ENCODE results near the gene ANTKMT. TPM values are rescaled to one million over a fixed set of nuclear protein-coding genes. Genes with fewer than 3 reads are reported as not detected.

Gene ANTKMT
- total and polyA plus RNA-seq, 2 of the 8 experiments (the other 6 are each of a cell fraction or from before 2014, with no cell fraction given), result 26.5 to 26.6 TPM

DNA sequence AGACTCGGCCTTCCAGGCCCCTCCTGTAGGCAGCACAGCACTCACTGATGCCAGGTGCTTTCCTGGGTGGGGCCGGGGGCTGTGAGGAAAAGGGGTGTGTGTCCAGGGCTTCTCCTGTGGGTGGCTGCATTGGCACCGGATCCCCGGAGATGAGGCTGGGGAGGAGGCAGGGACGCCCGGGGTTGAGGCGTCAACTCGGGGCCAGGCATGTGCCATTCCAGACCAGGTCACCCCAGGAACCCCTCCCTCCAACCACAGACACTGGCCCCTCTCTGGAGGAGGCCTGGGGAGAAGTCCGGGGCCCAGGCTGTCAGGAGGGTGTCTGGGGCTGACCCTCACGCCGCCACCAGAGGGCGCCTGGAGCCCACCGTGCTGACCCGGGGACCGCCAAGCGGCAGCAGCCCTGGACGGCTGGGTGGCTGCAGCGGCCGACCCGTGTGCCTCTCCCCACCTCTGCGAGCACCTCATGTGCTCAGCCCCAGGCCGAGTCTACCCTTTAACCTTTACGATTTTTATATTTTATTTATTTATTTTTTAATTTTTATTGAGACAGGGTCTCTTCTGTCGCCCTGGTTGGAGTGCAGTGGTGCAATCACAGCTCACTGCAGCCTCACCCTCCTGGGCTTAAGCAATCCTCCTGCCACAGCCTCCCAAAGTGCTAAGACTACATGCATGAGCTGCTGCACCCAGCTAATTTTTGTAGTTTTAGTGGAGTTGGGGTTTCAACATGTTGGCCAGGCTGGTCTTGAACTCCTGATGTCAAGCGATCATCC lies 9.2 kb upstream of the ANTKMT start:
- Histone ChIP-seq H3K4me2 (ENCODE audit: insufficient read depth in 1 of 2, low read depth in 2 of 2, low read length in 2 of 2) (no peak overlapping the region), H3K18ac (ENCODE audit: extremely low read depth, low read length) (no peak overlapping the region), H2AFZ (ENCODE audit: low read length) (no peak overlapping the region), H2BK15ac (ENCODE audit: low read length) (no peak overlapping the region), H3K9me3 (ENCODE audit: insufficient read depth in 2 of 2, low read depth in 1 of 2, low read length in 1 of 2) (no peaks in the 10 kb centered on the region), H3K36me3 (ENCODE audit: control insufficient read depth in 2 of 4, insufficient read depth in 4 of 4, low read length in 3 of 4) (no peaks in the 10 kb centered on the region), H3K79me1 (ENCODE audit: low read depth, low read length) (no peaks in the 10 kb centered on the region), H3K4ac (replicated peaks; ENCODE audit: insufficient read length, low read depth, low read length) (no peak overlapping the region), H3K23ac (ENCODE audit: insufficient read length) (no peak overlapping the region), H3K23me2 (ENCODE audit: low read depth, low read length) (peaks cover 11% of the 10 kb centered on the region; the same call in 1 of the 2 replicates), H3K9ac (replicated peaks in 1 of 4; ENCODE audit: extremely low read depth in 1 of 4, low read depth in 3 of 4, low read length in 3 of 4) (no peak overlapping the region), H2AK5ac (ENCODE audit: low read depth, low read length) (no peak overlapping the region), H3K4me1 (replicated peaks in 1 of 4; ENCODE audit: control insufficient read depth in 3 of 4, insufficient read depth in 4 of 4, low read length in 3 of 4) (peaks cover 0 to 17% (median 12%) of the 10 kb centered on the region in 4 experiments; a peak in 5 of 7 replicates), H4K91ac (replicated peaks; ENCODE audit: insufficient read length, low read length) (no peak overlapping the region), H3K27ac (ENCODE audit: low read depth, low read length) (no peak overlapping the region), H4K5ac (ENCODE audit: insufficient read length, low read depth, low read length) (no peak overlapping the region), H2BK5ac (ENCODE audit: low read depth, low read length) (no peak overlapping the region), H3K79me2 (ENCODE audit: control insufficient read depth in 1 of 2, insufficient read depth in 2 of 2, low read length in 2 of 2) (no peaks in the 10 kb centered on the region), H4K20me1 (replicated peaks in 1 of 2; ENCODE audit: control insufficient read depth in 1 of 2, insufficient read depth in 2 of 2, low read length in 2 of 2) (peaks cover 5 to 9% of the 10 kb centered on the region in 2 experiments), H2BK120ac (replicated peaks; ENCODE audit: low read depth, low read length) (no peak overlapping the region), H3K27me3 (replicated peaks in 1 of 4; ENCODE audit: control insufficient read depth in 3 of 4, extremely low read depth in 1 of 4, insufficient read depth in 3 of 4, low read length in 3 of 4) (peaks cover 14 to 70% (median 47%) of the 10 kb centered on the region in 4 experiments), H2BK20ac (ENCODE audit: low read length) (no peak overlapping the region), H4K8ac (ENCODE audit: extremely low read depth, insufficient read depth, low read length) (no peak overlapping the region), H3K56ac (replicated peaks; ENCODE audit: insufficient read length, low read depth, low read length) (no peak overlapping the region), H3K14ac (ENCODE audit: insufficient read length) (no peak overlapping the region), H3K4me3 (ENCODE audit: extremely low read depth in 1 of 4, insufficient read depth in 2 of 4, low read depth in 3 of 4, low read length in 4 of 4) (no peak overlapping the region), H2BK12ac (ENCODE audit: low read depth, low read length) (no peak overlapping the region)
- DNase-seq (ENCODE audit: low read depth in 1 of 2, low spot score in 2 of 2) (peak in 1 of 2 experiments; percentile 95), FAIRE-seq (no peak)
- WGBS, 2 experiments (ENCODE audit: extremely low coverage in 1 of 2, insufficient coverage in 1 of 2, insufficient read length in 1 of 2, insufficient replicate concordance in 2 of 2, low coverage in 1 of 2, low lambda C conversion rate in 2 of 2, missing lambda C conversion rate in 1 of 2), result 19% methylated on average over 25 of the region's 25 CpGs; no CpG with 5 or more reads in 1 of the 2 experiments
- POLR2A ChIA-PET (ENCODE audit: partially characterized antibody), result interaction anchor here (1.5 to 20.9 kb wide), 4 partner anchors 10 to 74 kb away, joined by 5 to 353 read pairs (median 6); partner anchors contain the start of genes ANTKMT, CCDC78 and HAGHL
- CTCF ChIA-PET (ENCODE audit: partially characterized antibody), result interaction anchor here (0.9 to 33.4 kb wide), 25 partner anchors 9 to 392 kb away, joined by 3 to 977 read pairs (median 5); partner anchors contain the start of genes ANTKMT, CCDC78, CHTF18 and CIAO3
- TF ChIP-seq RNF2 (IDR thresholded peaks at IDR 0.05; ENCODE audit: borderline replicate concordance, low read depth, low read length, missing control alignments, poor library complexity, severe bottlenecking) (no peak), YY1 (IDR thresholded peaks at IDR 0.05; ENCODE audit: low read depth, low read length) (0 out of 2 replicates have a peak, but pooled peaks have one; percentile 29), CREB1 (IDR thresholded peaks at IDR 0.05) (0 out of 2 replicates have a peak, but pooled peaks have one; percentile 12), JUN (IDR thresholded peaks at IDR 0.05; ENCODE audit: low read depth, low read length) (no peak; the same call in 1 of the 2 replicates), ASH2L (IDR thresholded peaks at IDR 0.05; ENCODE audit: low read length) (no peak), EP300 (IDR thresholded peaks at IDR 0.05; ENCODE audit: borderline replicate concordance in 1 of 2, low read depth in 2 of 2, low read length in 2 of 2) (no peak), GABPA (IDR thresholded peaks at IDR 0.05; ENCODE audit: borderline replicate concordance, insufficient read depth, low read length) (peak; percentile 78; the same call in 1 of the 2 replicates), SIX5 (IDR thresholded peaks at IDR 0.05; ENCODE audit: low read depth, low read length) (no peak), NRF1 (IDR thresholded peaks at IDR 0.05; ENCODE audit: low read depth, low read length) (no peak), RAD21 (IDR thresholded peaks at IDR 0.05 in 1 of 2, conservative IDR thresholded peaks at IDR 0.05 in 1 of 2; ENCODE audit: low read depth in 2 of 2, low read length in 2 of 2) (peak; percentile 91 to 95), KDM5A (IDR thresholded peaks at IDR 0.05; ENCODE audit: low read length) (no peak)
